HG03095 (cell line): ENCODE data around the gene FAM177B.

Experiments
- ATAC-seq: cut with Tn5 transposase; IDR thresholded peaks from one replicate; pipeline ENCODE4 v1.9.1; 2021; ENCODE audit warnings: moderate library complexity; ENCODE audit not compliant: unreplicated experiment

The FAM177B gene

DNA sequence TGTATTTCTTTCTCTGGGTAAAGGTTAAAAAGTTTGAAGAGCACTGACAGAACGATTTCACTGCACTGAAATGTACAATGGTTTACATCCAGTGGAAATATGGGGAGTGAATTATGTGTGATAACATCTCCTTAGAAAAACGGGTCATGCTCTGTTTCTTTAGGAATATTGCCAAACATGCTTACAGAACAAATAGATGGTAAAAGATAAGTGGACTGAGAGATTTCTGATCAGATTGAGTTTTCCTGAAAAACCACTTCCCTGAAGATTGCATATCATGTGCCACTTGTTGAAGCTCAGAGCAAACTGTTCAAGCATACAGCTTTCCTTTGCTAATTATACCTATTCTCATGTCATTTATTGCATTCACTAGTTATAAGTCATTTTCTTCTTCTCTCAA lies 47.9 kb downstream of the FAM177B start:
- no peak for ATAC-seq

DNA sequence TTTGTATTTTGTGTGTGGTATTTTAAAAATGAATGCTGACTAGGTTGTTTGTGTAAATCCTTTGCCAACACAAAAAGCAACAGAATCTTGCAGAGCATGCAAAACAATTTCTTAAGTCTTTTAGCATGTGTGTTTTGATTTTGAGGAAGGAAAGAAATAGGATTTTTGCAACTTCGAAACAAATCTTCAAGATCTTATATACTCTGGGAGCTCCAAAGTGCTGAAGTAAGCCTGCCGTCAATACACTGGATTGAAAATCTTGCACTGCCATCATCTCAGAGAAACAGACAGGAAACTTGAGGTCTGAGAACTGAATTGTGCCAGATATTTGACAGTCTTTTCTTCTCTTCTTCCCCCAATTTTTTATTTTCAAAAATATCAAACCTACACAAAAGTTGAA lies 48.5 kb downstream of the FAM177B start:
- no peak for ATAC-seq

DNA sequence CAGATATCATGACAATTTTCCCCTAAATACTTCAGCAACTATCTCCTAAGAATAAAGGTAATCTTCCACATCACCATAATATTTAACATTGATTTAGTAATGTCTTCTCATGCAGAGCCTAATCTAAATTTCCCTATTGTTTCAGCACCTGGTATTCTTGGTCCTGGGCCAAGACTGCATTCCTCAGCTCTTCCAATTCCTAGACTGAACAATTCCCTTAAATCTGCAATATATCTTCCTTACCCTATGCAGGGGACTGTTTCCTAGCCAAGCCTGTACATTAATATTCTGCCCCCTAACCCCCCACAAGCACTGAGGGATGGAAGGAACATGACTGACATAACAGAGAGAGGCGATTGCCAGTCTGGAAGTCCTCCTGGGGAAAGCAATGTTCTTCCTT lies 49.1 kb downstream of the FAM177B start:
- ATAC-seq = no peak

DNA sequence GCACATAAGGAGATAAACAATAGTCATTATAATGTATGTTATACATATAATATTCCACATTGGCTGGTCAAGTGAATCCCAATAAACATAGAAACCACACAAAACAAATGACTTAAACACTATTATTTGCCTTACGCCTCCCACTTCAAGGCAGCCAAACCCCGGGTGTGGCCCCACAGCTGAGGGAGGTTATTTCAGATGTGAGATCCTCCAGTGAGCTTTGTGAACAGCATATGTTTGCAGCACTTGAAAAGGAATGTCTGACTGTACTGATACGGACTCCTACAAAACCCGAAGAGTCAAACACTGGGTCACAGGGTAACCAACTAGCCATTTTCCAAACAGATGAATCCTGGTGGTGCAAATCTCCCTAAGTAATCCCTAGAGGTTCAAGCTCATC lies 50.7 kb downstream of the FAM177B start:
- no peak for ATAC-seq

DNA sequence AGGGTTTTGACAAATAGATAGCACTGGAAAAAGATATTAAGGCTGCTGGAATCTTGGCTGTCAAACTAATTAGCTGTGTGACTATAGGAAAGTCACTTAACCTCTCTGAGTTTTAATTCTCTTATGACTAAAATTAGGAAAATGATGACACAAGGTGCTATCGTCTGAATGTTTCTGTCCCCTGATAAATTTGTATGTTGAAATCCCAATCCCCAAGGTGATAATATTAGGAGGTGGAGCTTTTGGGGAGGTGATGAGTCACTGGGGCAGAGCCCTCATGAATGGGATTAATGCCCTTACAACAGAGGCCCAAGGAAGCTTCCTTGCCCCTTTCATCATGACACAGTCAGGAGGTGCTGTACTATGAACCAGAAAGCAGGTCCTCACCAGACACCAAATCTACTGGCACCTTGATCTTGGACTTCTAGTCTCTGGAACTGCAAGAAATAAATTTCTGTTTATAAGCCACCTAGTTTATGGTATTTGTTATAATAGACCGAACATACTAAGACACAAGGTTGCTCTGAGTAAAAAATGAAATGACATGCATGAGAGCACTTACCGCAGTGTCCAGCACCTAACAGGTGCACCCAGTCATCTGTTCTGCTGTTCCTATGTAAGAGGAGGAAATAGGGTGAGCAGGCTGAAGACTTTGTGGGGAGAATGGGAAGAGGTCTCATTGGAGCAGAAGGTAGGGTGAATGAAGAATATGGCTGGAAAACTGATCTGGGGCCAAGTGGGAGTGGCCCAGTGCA lies 51.6 kb downstream of the FAM177B start:
- peak; percentile 61 for ATAC-seq

DNA sequence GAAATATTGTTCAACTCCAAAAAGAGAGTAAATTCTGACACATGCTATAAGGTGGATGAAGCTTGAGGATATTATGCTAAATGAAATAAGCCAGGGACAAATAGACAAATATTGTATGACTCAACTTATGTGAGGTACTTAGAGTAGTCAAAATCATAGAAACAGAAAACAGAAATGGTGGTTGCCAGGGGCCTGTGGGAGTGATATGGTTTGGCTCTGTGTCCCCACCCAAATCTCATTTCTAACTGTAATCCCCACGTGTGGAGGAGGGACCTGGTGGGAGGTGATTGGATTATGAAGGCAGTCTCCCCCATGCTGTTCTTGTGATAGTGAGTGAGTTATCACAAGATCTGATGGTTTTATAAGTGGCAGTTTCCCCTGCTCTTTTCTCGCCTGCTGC lies 53.1 kb downstream of the FAM177B start:
- ATAC-seq = no peak

DNA sequence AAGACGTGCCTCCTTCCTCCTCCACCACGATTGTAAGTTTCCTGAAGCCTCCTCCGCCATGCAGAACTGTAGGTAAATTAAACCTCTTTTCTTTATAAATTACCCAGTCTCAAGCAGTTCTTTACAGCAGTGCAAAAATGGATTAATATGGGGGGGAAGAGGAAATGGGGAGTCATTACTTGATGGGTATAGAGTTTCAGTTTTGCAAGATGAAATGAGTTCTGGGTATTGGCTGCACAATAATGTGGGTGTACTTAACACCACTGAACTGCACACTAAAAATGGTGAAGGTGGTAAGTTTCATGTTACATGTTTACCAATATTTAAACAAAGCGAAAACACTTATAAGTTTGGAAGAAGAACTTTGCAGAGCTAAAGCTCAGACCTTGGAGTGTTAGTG lies 53.5 kb downstream of the FAM177B start:
- no peak for ATAC-seq

DNA sequence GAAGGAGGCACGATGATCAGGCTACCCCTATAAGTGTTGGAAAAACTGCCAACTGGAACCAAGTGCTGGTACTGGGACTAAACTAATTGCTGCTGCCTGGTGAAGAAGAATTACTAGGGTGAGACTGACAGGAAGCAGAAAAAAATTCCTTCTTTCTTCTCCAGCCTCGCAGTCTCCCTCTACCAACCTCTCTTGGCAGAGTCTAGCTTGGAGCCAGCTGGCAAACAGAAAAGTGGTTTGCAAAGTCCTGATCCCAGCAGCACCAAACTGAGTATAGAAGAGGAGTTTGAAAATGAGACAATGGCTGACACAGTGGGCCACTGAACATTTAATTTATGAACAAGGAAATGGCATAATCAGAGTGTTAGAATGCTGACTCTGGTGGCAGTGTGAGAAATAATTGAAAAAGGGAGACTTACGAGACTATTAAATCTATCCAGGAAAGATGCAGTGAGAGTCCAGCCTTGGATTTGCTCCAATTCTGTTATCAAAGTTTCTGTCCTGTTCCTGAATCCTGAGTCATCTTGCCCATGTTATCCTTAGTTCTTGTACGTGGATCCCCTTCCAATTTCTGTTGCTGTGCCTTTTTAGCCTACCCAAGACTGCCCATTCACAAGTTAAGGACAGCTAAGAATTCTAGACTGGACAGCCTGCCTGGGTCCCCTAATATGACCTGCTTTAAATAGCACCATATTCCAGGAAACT lies 54.2 kb downstream of the FAM177B start:
- ATAC-seq = no peak

DNA sequence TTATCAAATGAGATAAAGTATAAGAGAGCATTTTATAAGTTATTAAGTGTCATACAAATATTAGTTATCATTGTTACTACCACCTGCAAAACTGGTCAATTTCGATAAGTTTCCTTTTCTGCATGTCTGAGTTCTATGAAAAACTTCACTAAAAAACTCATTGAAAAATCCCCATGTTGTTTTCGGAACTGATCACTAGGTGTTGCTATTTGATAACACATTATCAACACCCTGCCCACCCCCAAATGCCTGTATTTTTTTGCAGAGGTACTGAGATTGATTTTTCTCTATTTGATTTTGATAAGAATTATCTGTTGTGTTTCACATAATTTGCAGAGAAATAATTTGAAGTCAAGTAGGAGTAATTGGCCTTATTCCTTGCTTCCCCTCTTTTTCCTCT lies 55.7 kb downstream of the FAM177B start:
- ATAC-seq = no peak

DNA sequence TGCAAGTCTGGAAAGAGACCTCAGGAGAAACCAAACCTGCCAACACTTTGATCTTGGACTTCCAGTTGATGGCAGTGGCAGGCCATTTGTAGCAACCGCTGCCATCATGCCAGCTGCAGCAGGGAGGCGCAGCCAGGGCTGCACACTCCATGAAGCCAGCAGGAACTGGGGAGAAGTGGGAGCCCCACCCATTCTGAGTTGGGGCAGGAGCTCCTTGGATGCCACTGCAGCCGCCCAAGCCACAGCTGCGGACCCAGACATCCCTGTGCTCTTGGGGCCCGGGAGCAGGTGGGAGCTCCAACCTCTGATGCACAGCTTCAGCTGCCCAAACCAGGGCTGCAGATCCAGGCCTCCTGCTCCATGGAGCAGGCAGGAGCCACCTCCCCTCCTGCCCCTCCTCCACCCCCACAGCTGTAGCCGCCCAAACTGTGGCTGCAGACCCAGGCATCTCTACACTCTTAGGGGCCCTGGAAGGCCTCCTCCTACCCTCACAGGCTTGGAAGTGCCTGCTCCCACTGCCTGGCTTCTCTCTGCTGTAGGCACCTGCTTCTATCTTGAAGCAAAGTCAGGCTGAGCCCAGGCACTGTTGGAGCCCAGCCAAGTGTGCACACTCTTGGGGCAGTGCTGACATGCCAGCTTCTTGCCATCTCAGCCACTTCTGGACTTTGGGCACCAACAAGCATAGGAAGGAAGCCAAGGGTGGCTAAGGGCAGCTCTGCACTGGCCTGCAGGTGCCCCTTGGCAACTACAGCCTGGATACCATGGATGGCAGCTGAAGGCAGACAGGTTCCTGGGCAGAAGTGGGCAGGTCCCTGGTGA lies 57.9 kb downstream of the FAM177B start:
- no peak for ATAC-seq

DNA sequence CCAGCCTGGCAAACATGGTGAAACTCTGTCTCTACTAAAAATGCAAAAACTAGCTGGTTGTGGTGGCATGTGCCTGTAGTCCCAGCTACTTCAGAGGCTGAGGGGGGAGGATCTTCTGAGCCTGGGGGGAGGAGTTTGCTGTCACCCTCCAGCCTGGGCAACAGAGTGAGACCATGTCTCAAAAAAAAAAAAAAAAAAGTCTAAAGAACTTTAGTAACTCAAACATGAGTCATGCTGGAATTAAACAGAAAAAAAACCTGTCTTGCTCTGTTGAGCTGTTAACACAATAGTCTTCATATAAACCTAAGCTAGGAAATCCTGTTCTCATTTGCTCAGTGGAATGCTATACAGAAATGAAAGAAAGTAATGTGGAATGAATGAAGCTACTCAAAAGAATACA lies 61.1 kb downstream of the FAM177B start:
- no peak for ATAC-seq

DNA sequence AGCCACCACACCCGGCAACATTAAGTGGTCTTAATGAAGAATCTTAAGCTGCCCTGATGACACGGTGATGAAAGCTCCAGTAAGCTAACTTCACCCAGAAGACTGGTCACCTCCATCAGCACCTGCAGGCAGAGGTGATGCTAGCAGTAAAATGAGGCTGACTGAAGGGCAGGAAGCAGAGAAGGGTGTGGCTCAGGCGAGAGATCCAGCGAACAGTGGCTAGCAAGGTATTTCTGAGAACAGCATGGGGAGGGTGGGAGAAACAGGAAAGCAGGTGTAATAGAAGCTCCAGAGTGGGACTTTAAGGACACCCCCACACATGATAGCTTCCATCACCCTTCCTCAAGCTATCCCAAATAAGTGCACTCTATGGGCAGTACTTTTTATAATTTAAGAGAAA lies 62.0 kb downstream of the FAM177B start:
- ATAC-seq = no peak
